Choroid plexus epithelial cell (primary cell): ENCODE data around the gene KLF15.

Experiments
- DNase-seq: peaks from one replicate; pipeline ENCODE4 v3.0.0-alpha.2; 2010; ENCODE audit warnings: low read depth
- H3K4me3 ChIP-seq: 2 replicates; pipeline ENCODE4 v1.5.1; 2011; ENCODE audit warnings: low read depth, mild to moderate bottlenecking, control low read depth, low read length, moderate library complexity
- TF ChIP-seq, protein P1 (sequence below): conservative IDR thresholded peaks from 2 replicates; pipeline ENCODE4 v1.5.1; 2011; ENCODE audit warnings: low read depth, mild to moderate bottlenecking, control low read depth, inconsistent platforms, low read length, moderate library complexity

KLF15 gene

DNA sequence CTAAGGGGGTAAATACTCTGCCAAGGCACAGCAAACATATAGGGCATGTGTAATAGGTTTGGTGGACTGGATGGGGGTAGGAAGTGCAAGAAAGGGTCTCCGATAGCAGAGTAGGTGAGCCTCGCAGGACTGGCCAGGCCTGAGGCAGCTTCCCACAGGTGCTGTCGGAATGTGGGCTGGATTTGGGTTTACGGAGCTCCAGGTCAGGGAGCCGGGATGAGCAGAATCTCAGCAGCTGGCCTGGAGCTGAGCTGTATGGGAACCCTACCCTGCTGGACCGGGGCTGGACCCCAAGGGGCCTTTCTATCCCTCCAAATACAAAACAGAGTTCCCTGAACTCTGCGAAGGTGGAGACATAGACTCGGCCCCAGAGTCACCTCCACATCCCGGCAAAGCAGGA lies 15.0 kb downstream of the KLF15 start:
- no peak overlapping the region for H3K4me3 ChIP-seq
- DNase-seq, result no peak
- TF ChIP-seq, protein P1, sequence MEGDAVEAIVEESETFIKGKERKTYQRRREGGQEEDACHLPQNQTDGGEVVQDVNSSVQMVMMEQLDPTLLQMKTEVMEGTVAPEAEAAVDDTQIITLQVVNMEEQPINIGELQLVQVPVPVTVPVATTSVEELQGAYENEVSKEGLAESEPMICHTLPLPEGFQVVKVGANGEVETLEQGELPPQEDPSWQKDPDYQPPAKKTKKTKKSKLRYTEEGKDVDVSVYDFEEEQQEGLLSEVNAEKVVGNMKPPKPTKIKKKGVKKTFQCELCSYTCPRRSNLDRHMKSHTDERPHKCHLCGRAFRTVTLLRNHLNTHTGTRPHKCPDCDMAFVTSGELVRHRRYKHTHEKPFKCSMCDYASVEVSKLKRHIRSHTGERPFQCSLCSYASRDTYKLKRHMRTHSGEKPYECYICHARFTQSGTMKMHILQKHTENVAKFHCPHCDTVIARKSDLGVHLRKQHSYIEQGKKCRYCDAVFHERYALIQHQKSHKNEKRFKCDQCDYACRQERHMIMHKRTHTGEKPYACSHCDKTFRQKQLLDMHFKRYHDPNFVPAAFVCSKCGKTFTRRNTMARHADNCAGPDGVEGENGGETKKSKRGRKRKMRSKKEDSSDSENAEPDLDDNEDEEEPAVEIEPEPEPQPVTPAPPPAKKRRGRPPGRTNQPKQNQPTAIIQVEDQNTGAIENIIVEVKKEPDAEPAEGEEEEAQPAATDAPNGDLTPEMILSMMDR, result no peak

DNA sequence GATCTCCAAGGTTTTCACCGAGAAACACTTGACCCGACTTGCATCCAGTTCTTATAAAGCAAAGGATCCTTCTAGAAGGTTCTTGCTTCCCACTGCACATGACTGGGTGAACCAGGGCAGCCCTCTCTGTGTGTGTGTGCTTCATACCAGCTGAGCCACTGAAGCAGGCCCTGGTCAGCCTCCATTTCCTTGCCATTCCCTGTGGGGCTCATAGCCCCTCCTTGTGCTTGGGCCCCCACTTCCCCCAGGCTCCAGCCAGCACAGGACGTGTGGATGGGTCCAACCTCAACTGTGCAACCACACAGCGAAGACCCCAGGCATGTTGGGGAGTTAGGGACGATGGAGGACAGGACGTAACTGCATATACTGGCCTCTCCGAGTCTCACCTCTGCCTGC lies 15.5 kb downstream of the KLF15 start:
- TF ChIP-seq, protein P1, result no peak
- DNase-seq, result no peak
- no peak overlapping the region for H3K4me3 ChIP-seq

- TF ChIP-seq, protein P1, result no peak
- DNase-seq, result no peak
- H3K4me3 ChIP-seq, result no peak overlapping the region
These were observed 16.1 kb downstream of the KLF15 start for GRCh38 chr3:126340943-126341754.

DNA sequence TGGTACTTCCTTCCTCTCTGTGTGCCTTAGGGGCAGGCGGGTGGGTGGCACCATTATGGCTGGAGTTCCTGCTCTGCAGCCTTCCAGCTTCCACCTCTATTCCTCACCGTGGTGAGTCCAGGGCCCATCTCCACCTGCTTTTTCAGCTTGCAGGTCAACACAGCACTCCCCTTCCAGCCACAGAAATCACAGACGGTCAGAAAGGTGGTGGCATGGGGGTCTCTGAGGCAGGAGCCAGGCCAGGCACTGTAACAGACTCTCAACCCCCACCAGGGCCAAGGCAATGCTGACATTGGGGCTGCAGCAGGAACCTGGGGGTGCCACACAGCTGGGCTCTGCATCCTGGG lies 16.6 kb downstream of the KLF15 start:
- no peak overlapping the region for H3K4me3 ChIP-seq
- DNase-seq, result no peak
- TF ChIP-seq, protein P1, result no peak

- TF ChIP-seq, protein P1, result no peak
- DNase-seq, result no peak
- H3K4me3 ChIP-seq, result no peak overlapping the region
These were observed 17.1 kb downstream of the KLF15 start for GRCh38 chr3:126340081-126340511.

GRCh38 chr3:126339466-126339865 lies 17.7 kb downstream of the KLF15 start:
- no peak for DNase-seq
- TF ChIP-seq, protein P1, result no peak

DNA sequence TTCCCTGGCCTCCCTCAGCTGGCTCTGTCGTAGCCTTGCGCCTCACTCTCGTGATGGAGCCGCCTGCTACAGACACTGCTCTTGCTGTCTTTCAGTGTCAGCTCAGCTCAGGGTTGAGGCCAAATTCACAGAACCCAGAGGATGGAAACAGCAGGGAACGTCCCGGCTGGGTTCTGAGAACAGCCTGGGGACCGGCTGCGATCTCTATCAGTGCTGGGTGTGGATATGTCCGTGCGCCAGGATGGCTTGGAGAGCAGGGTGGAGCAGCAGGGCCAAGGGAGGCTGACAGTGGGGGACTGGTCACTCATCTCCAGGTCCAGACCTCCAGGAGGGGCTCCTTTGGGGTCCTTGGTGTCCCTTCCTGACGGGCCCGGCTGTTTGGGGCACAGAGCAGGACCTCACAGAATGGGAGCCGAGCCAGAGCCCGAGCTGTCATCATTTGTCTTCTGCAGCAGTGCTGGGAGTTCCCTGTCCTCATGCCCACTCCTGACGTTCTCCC lies 18.4 kb downstream of the KLF15 start:
- no peak overlapping the region for H3K4me3 ChIP-seq
- TF ChIP-seq, protein P1, result no peak
- DNase-seq, result no peak

More at GRCh38 chr3:126339466-126339865, 17.7 kb downstream of the KLF15 start:
- no peak overlapping the region for H3K4me3 ChIP-seq
